OCI-LY7 (cell line): Measurements from ENCODE around the gene MUC3A. TPM values are rescaled to one million over a fixed set of nuclear protein-coding genes. Genes with fewer than 3 reads are reported as not detected.

Experiments
- BruUV-seq: library from RNA; stranded (reverse); fragments of 400-500 nt; replicated peaks from 2 replicates; lab custom pipeline; 2021; lab: Mats Ljungman, UMichigan
- CTCF ChIA-PET: fragments of 300-600 bp; sonication (Branson Sonifier 250); formaldehyde crosslinking; loops from one replicate; lab custom pipeline; 2022; ENCODE audit warnings: antibody characterized with exemption; ENCODE audit not compliant: unreplicated experiment; lab: Charles Lee
- POLR2A ChIA-PET: fragments of 300-600 bp; sonication (Branson Sonifier 250); formaldehyde crosslinking; loops from one replicate; lab custom pipeline; 2022; ENCODE audit warnings: antibody characterized with exemption; lab: Charles Lee
- DNase-seq: peaks from one replicate; pipeline ENCODE4 v3.0.0-alpha.2; 2015; ENCODE audit warnings: low spot score
- H2AFZ ChIP-seq: fragments of 200-600 bp; sonication (generic), shearing (Covaris generic); 2 replicates; pipeline ENCODE4 v1.6.1; 2014; ENCODE audit warnings: mild to moderate bottlenecking, antibody characterized with exemption, low read length, moderate library complexity
- H3K27ac ChIP-seq: fragments of 200-600 bp; sonication (generic); 2 replicates; pipeline ENCODE4 v1.5.1; 2014; ENCODE audit warnings: mixed run types, low read depth, mild to moderate bottlenecking, moderate library complexity, low read length, inconsistent platforms; ENCODE audit not compliant: poor library complexity, severe bottlenecking
- H3K36me3 ChIP-seq: fragments of 200-600 bp; sonication (generic); 2 replicates; pipeline ENCODE4 v1.6.1; 2014; ENCODE audit warnings: mild to moderate bottlenecking, antibody characterized with exemption, low read length, moderate library complexity, mixed read lengths; ENCODE audit not compliant: insufficient read depth
- H3K4me1 ChIP-seq: fragments of 200-600 bp; sonication (generic); 2 replicates; pipeline ENCODE4 v1.5.1; 2014; ENCODE audit warnings: mild to moderate bottlenecking, low read length; ENCODE audit not compliant: insufficient read depth, poor library complexity, severe bottlenecking
- H3K4me2 ChIP-seq: fragments of 200-600 bp; sonication (generic); 2 replicates; pipeline ENCODE4 v1.6.1; 2014; ENCODE audit warnings: mild to moderate bottlenecking, low read length
- H3K4me3 ChIP-seq: fragments of 200-600 bp; sonication (generic); 2 replicates; pipeline ENCODE4 v1.5.1; 2014; ENCODE audit warnings: mild to moderate bottlenecking, low read depth, low read length; ENCODE audit not compliant: poor library complexity, severe bottlenecking
- H3K79me2 ChIP-seq: fragments of 200-600 bp; sonication (generic); 2 replicates; pipeline ENCODE4 v1.6.1; 2016; ENCODE audit warnings: low read depth, mild to moderate bottlenecking, low read length, moderate library complexity, mixed read lengths; ENCODE audit not compliant: insufficient read depth
- H3K9me2 ChIP-seq: fragments of 200-600 bp; sonication (generic); 2 replicates; pipeline ENCODE4 v1.6.1; 2016; ENCODE audit warnings: mild to moderate bottlenecking, low read length, mixed read lengths; ENCODE audit not compliant: insufficient read depth
- H3K9me3 ChIP-seq: fragments of 200-600 bp; sonication (generic); 2 replicates; pipeline ENCODE4 v1.6.1; 2014; ENCODE audit warnings: mild to moderate bottlenecking, mixed run types, low read length, mixed read lengths
- H4K20me1 ChIP-seq: fragments of 200-600 bp; sonication (generic); 2 replicates; pipeline ENCODE4 v1.6.1; 2014; ENCODE audit warnings: mild to moderate bottlenecking, antibody characterized with exemption, low read length, moderate library complexity, mixed read lengths; ENCODE audit not compliant: insufficient read depth
- EZH2phosphoT487 ChIP-seq: fragments of 200-600 bp; sonication (generic); IDR thresholded peaks from 2 replicates; pipeline ENCODE4 v1.6.1; 2018; ENCODE audit warnings: low read depth, borderline replicate concordance, mild to moderate bottlenecking, mixed run types, antibody characterized with exemption, low read length, moderate library complexity, mixed read lengths
- intact Hi-C: fragments of 100-400 bp; cut with micrococcal nuclease; formaldehyde crosslinking; loops from one replicate; pipeline ENCODE4 v1.10.0; 2022; ENCODE audit not compliant: unreplicated experiment
- total RNA-seq, 2 experiments: library from RNA; depleted of rRNA in 1 of 2; stranded (reverse); fragments of >200 nt in 1 of 2; shearing (Covaris generic) in 1 of 2; gene quantifications; 2 replicates each; pipeline ENCODE4 v1.2.3, GENCODE V29; 2014 to 2022
- TF ChIP-seq, protein P1 (sequence below): fragments of 200-600 bp; sonication (generic); conservative IDR thresholded peaks from 2 replicates; pipeline ENCODE4 v1.5.1; 2014; ENCODE audit warnings: mild to moderate bottlenecking, antibody characterized with exemption, low read length, moderate library complexity, mixed read lengths

MUC3A gene
- total RNA-seq, 2 experiments from 2014 or later = not detected

DNA sequence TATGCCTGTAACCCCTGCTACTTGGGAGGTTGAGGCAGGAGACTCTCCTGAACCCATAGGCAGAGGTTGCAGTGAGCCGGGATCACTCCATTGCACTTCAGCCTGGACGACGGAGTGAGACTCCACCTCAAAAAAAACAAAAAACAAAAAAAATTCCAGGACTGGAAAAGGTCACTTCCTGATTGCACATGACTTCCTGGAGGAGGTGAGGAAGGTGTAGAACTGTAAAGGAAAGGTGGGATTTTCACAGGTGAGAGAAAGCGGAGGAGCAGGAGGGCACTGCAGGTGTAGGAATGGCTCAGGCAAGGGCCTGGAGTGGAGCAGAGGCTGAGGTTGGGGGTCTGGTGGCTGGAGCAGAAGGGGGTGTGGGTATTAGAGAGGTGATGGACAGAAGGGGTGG is 3.2 kb upstream of the MUC3A start:
- H3K79me2 ChIP-seq = no peaks in the 10 kb centered on the region
- TF ChIP-seq, protein P1, sequence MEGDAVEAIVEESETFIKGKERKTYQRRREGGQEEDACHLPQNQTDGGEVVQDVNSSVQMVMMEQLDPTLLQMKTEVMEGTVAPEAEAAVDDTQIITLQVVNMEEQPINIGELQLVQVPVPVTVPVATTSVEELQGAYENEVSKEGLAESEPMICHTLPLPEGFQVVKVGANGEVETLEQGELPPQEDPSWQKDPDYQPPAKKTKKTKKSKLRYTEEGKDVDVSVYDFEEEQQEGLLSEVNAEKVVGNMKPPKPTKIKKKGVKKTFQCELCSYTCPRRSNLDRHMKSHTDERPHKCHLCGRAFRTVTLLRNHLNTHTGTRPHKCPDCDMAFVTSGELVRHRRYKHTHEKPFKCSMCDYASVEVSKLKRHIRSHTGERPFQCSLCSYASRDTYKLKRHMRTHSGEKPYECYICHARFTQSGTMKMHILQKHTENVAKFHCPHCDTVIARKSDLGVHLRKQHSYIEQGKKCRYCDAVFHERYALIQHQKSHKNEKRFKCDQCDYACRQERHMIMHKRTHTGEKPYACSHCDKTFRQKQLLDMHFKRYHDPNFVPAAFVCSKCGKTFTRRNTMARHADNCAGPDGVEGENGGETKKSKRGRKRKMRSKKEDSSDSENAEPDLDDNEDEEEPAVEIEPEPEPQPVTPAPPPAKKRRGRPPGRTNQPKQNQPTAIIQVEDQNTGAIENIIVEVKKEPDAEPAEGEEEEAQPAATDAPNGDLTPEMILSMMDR = no peak
- no peak for TF ChIP-seq EZH2phosphoT487
- H3K4me3 ChIP-seq = no peak overlapping the region
- no TSS peak for BruUV-seq
- H3K4me2 ChIP-seq = no peak overlapping the region
- POLR2A ChIA-PET = no interaction called here
- H3K27ac ChIP-seq = no peak overlapping the region
- CTCF ChIA-PET = no interaction called here
- H3K36me3 ChIP-seq = no peaks in the 10 kb centered on the region
- H3K9me2 ChIP-seq = no peaks in the 10 kb centered on the region
- DNase-seq = no peak
- intact Hi-C loops = no loop called here
- no peaks in the 10 kb centered on the region for H4K20me1 ChIP-seq
- H3K4me1 ChIP-seq = no peaks in the 10 kb centered on the region
- H2AFZ ChIP-seq = no peak overlapping the region
- no peaks in the 10 kb centered on the region for H3K9me3 ChIP-seq

DNA sequence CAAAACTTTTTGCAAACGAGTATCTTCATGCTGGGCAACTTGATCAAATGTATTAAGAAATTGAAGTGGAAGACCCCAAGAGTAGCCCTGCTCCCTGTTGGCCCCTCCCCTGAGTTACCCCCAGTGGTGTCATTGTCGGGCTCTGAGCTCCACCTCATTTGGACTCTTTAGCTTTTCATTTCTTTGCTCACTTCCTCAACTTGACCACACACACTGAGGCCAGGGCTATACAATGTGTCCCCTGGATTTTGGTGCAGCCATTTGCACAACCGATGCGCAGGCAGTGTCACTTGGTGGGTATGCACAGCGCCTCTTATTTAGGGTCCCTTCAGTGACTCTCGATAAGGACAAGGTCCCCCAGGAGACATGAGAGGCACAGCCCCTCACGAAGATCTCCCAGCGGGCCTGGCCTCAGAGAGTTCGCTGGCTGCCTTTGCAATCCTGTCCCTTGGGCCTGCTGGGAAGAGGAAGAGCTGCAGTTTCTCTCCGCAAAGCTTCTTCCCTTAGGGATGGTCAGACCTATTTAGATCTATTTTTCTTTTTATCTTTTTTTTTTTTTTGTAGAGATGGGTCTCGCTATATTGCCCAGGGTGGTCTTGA is 2.5 kb upstream of the MUC3A start:
- ChIA-PET POLR2A (no interaction called here), CTCF (no interaction called here)
- no peaks in the 10 kb centered on the region for H3K79me2 ChIP-seq
- H3K9me2 ChIP-seq = no peaks in the 10 kb centered on the region
- no peak overlapping the region for H3K4me3 ChIP-seq
- H4K20me1 ChIP-seq = no peaks in the 10 kb centered on the region
- H2AFZ ChIP-seq = no peak overlapping the region
- H3K27ac ChIP-seq = no peak overlapping the region
- no peaks in the 10 kb centered on the region for H3K4me1 ChIP-seq
- H3K36me3 ChIP-seq = no peaks in the 10 kb centered on the region
- no peak overlapping the region for H3K4me2 ChIP-seq
- intact Hi-C loops = no loop called here
- TF ChIP-seq EZH2phosphoT487 = no peak
- TF ChIP-seq, protein P1 = no peak
- H3K9me3 ChIP-seq = no peaks in the 10 kb centered on the region
- DNase-seq = no peak
- BruUV-seq = no TSS peak

DNA sequence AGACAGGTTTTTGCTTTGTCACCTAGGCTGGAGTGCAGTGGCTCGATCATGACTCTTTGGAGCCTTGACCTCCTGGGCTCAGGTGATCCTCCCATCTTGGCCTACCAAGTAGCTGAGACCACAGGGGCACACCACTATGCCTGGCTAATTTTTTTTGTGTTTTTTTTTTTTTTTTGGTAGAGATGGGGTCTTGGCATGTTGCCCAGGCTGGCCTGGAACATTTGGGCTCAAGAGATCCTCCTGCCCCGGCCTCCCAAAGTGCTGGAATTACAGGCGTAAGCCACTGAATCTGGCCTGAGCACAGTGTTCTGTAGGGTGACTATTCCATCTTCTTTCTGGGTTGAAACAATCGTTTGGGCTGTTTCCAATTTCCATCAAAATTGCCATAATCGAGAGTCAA is 1.5 kb upstream of the MUC3A start:
- BruUV-seq = no TSS peak
- H2AFZ ChIP-seq = no peak overlapping the region
- TF ChIP-seq, protein P1 = no peak
- TF ChIP-seq EZH2phosphoT487 = no peak
- no peaks in the 10 kb centered on the region for H4K20me1 ChIP-seq
- no peaks in the 10 kb centered on the region for H3K36me3 ChIP-seq
- POLR2A ChIA-PET = no interaction called here
- intact Hi-C loops = no loop called here
- no peak for DNase-seq
- no peak overlapping the region for H3K27ac ChIP-seq
- no peak overlapping the region for H3K4me2 ChIP-seq
- no peaks in the 10 kb centered on the region for H3K9me3 ChIP-seq
- no peaks in the 10 kb centered on the region for H3K79me2 ChIP-seq
- CTCF ChIA-PET = no interaction called here
- no peaks in the 10 kb centered on the region for H3K9me2 ChIP-seq
- H3K4me1 ChIP-seq = no peaks in the 10 kb centered on the region
- no peak overlapping the region for H3K4me3 ChIP-seq
